NCI-H1105 (cell line): Measurements from ENCODE around the gene SORBS1.
A peak's percentile ranks its signal among the peaks of the same experiment; 100 is the strongest.
"Not testable (repeated sequence)": the region's sequence is repeated elsewhere in the genome, so short reads cannot be mapped to it uniquely, and the experiment has no call there.

Source experiments
- DNase-seq: peaks from one replicate; lab custom pipeline; 2025; lab: John Stamatoyannopoulos, UW

Gene SORBS1

DNA sequence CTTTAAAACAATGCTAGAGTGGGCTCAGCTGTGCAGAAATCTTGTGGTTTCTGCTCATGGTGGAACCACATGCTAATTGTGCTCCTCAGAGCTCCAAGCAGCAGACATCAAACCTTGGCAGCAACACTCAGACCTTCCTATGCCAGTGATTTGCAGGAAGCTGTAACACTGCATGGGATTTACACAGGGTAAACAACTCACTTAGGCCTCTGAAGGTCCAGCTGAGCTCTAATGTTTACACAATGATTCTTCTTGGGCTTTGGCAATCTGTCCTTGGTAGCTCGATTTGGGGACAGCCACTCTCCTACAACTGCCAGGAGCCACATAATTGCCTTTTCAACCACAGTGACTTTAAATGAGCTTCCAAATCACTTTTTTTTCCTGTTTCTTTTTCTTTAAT is 172.6 kb downstream of the SORBS1 start:
- DNase-seq, result no peak

DNA sequence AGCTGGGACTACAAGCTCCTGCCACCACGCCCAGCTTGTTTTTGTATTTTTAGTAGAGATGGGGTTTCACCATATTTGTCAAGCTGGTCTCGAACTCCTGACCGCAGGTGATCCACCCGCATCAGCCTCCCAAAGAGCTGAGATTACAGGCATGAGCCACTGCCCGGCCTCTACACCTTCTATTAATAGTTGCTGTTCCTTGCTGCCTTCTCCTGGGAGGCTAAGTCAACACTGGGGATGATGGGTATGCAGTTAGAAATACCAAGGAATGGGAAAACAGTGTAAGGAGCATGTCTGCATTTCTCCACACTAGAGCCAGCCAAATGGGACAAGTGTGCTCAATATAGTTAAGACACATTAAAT is 173.1 kb downstream of the SORBS1 start:
- DNase-seq, result no peak

DNA sequence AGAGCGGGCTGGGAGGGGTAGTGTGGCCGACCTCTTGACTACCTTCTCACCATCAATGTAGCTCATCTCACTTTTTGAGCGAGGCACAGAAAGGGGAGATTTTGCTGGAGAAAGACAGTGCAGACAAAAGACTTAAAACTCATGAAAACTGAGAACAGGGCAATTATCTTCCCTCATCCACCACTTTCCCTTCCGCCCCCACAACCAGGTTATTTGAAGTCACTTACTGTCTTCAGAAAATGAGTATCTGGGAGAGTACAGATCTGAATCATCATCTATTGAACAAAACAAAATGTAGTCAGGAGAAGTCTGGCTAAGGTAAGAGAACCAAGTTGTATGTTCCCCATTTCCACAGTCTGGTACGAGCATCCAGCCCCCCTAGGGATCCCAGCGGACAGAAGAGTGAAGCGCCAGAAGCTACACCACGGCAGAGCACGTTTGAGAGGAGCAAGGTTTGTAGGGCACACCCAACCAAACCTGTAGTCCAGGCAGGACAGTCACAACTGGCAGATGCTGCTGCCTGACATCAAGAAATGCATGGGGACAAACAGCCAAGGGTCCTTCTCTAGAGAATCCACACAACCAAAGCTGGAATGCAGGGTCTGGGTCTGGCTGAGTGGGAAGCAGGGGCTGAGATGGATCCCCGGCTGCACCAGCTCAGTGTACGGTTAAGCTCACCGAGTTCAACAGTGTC is 177.0 kb downstream of the SORBS1 start:
- DNase-seq, result no peak

DNA sequence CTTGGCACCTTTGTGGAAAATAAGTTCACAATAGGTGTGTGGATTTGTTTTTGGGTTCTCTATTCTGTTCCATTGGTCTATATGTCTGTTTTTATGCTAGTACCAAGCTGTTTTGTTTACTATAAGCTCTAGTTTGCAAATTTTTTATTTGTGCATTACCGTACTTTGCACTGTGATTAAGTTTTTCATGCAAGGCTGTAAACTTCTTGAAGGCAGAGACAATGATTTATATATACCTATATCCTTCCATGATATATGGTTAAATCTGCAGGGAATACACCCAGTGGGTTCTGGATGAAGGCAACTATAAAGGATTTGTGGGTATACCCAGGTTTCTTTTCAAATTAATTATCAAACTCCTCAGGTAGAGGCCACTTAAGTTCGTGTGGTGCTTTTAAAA is 178.6 kb downstream of the SORBS1 start:
- no peak for DNase-seq

DNA sequence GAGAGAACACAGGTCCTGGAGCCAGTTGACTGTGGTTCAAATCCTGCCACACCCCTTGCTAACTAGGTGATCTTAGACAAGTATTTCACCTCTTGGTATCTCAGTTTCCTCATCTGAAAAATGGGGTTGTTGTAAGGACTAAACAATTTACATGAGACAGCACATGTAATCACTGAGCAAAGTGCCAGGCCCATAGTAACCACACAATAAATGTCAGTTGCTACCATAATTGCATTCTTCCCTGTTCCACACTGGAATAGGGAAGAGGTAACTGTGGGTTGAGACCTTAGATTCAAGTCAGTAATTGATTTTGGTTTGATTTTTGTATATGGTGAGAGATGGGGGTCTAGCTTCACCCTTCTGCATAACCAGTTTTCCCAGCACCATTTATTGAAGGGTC is 179.0 kb downstream of the SORBS1 start:
- DNase-seq, result no peak

DNA sequence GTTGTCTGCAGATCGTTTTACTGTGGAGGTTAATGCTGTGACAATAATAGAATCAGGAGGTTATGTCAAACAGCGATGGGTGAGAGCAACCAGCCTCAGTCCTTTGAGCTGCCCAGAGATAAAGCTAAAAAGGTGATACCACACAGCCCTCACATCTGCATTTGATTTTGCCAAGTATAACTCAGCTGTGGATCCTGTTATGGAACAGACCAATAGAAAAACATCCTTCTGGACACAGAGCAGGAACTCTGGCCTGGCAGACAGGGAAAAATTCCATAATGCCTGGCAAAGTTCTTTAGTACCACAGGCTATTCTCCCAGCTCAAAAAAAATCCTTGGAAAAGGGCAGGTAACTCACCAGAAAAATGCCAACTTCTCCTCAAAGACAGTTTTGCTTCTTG is 183.2 kb downstream of the SORBS1 start:
- DNase-seq, result no peak

DNA sequence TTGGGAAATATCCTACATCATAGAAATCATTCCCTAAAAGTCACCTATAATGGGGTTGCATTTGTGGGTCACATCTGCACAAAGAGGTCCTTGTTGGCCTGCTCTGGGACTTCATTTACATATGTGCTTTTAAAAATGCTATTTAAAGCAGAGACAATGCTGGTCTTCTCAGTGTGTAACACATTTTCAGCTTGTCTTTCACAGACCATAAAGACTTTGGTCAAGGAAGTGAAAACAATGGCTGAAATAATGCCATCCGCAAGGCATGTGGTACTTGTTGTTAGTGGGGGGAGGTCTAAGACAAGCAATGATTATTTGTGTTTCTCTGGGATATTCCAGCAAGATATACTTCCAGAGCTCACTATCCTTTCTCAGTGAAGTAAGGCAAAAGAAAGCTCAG is 185.8 kb downstream of the SORBS1 start:
- DNase-seq, result no peak

DNA sequence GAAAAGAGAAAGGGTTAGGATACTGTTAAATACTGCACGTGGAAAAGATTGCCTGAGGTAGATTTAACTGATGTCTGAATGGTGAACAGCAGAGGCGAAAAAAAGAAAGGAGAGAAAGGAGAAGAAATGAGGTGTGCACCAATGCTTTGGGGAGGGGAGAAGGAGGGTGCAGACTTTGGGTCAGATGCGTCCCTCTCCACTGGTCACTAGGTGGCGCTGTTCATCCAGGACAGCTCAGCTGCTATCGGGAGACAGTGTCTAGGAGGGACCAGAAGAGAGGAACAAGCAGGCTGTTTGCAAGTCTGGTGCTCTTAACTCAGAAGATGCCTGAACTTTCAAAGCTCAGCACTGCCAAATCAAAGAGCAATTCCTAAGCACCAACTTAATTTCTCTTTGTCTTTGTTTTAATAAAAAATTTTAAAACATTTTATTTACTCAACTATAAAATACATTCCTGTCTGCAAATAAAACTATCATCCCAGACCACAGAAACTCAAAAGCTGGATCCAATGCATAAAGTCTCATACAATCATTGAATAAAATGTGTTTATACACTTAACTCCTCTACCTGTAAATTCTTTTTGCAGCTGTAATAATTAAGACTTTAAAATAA is 186.5 kb downstream of the SORBS1 start:
- peak; percentile 51 for DNase-seq

DNA sequence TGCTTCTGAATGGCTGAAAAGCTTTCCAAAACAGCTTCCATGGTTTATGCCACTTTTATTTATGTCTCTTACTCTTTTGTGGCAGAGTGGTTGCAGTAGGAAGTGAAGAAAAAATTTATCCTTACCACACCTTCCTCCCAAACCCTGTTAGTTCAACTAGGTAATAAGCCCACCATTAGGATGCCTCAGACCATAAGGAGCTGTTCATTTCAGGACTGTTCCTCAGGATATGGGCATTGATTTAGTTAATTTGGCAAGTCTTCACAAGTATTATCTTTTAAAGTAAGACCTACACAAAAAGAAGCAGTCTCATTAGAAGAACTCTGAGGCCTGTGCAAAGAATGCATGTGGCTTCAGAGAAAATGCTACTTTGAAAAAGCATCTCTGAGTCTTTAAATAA is 187.5 kb downstream of the SORBS1 start:
- DNase-seq, result no peak

DNA sequence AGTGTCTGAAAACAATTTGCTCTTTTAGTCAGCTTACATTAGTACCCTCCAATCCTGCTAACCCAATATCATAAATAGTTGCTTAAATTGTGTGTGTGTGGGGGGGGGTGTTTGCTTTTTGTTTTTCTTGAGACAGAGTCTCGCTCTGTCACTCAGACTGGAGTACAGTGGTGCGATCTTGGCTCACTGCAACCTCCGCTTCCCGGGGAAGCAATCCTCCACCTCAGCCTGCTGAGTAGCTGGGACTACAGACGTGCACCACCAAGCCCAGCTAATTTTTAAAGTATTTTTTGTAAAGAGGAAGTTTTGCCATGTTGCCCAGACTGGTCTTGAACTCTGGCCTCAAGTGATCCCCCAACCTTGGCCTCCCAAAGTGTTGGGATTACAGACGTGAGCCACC is 196.8 kb downstream of the SORBS1 start:
- no peak for DNase-seq

DNA sequence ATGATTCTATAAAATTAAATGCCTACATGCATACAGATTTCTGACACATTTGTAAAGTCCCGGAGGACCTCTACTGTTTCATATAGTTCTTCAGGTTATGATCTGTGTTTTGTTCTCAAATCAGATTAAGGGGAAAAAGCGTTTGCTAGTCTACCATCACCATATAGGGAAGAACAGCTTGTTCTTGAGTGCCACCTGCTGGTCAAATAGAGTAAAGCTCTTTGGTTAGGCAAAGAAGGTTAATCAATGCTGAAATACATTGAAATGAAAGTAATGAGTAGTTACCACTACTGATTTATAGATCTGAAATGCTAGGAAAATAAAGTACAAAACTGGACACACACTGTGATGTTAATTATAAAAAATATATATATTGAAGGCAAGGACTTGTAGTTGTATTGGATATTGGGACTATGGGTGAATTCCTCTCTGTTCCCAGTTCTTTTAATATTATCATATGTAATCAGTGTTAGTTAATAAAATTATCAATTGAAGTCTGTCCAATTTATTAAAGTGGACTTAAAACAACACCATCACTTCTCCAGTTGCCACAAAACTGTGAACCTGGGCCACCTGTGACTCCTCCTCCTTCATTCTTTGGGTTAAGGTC is 197.8 kb downstream of the SORBS1 start:
- peak; percentile 22 for DNase-seq

DNA sequence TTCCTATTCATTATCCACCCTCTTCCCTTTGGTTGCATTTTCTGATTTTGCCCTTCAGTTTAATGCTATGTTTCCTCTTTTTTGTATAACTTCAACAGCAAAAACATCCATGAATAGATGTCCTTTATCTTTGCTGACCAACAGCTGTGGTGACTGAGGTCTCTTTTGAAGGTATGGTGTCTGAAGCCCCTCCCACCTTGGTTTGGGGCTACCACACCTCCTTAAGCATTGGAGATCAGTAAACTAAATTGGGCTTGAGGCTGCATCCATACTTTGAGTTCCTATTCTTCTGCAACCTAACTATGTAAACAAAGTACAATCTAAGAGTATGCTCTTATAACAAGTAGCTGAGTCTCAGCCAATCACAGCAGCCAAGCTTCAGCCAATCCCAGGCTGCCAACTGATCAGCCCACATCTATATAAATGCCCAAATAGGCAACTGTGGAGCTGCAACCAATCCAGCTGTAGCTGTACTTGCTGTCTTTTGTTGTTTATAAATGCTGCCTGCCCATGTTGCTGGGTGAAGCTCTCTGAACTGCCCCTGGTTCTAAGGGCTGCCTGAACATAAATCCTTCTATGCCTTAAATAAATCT is 201.0 kb downstream of the SORBS1 start:
- DNase-seq, result no peak

DNA sequence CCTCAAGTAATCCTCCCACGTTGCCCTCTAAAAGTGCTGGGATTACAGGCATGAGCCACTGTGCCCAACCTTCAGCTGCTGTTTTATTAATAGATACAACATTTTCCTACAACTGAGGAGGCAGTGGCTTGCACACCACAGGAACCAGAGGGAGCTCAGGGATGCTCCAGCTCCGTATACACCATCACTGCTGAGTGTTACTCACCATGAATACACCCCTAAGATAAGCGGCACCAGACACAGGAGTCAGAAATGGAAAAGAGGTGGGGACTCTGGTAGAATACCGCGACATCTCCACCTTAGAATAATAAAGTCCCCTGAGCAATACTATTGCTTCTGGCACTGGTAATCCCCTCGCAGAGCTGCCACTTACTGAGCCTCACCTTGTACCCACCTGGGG is 201.7 kb downstream of the SORBS1 start:
- no peak for DNase-seq

DNA sequence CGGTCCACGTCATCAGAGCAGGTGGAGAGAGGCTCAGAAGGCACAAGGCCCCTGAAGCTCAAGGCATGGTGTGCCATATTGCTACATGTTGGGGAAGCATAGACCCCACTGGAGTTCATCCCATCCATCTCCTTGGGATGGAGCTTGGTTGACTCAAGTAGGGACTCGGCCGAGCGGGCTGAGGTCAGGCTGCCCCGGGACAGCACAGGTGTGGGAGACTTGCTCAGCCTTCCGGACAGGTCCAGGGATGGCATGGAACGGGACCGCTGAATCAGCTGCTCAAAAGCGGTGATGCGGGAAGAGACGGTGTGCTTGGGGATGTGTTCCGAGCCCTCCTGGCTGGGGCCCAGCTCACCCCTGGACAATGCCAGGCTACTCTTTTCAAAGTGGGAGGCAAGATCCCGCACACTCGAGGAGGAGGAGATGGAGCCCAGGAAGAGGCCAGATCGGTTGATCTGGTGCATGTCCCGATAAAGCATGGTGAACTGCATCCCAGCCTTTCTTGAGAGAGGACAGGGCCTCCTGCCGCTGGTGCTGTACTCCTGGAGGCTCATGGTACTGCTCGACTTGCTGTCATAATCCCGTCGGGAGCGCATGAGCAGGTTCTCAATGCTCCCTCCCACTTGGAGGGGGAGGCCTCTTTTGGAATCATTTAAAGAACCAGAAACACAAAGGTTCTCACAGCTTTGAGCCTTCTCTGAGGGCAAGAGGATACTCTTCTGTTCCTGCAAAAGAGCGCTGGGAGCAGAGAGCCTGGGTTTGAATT is 204.8 kb downstream of the SORBS1 start:
- no peak for DNase-seq

DNA sequence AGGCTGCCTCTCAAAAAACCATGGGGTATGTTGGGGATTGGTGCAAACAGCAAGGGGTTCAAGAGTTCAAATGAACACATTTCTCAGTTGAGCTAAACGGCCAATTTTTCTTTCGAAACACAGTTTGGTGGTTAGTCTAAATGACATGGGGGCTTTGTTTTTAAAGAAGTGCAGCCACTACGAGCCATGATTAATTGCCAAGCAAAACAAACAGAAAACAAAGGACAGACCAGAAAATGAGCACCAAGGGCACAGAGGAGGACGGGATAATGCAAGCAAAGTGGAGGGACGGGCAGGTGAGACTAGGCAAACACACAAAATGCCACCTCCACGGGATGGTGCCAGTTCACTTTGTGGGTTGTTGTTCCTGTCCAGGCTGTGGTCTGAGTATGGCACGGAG is 205.9 kb downstream of the SORBS1 start:
- DNase-seq, result no peak

DNA sequence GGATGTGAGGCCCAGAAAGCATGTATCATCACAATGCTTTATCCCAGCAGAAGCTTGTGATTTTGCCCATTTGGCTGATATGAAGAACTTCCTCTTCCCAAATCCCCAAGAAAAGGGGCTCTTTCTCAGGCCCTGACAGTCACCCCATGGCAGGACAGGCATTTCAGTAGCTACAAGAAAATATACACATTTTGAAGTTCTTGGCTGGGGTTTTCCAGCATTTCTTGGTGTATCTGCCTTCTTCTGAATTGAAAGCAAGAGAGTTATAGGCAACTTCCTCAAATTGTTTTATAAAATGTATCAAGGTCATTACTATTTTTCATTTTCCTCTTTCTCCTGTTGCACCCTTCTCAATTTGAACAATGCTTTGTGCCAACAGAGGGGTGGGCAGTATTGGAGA is 207.1 kb downstream of the SORBS1 start:
- no peak for DNase-seq

DNA sequence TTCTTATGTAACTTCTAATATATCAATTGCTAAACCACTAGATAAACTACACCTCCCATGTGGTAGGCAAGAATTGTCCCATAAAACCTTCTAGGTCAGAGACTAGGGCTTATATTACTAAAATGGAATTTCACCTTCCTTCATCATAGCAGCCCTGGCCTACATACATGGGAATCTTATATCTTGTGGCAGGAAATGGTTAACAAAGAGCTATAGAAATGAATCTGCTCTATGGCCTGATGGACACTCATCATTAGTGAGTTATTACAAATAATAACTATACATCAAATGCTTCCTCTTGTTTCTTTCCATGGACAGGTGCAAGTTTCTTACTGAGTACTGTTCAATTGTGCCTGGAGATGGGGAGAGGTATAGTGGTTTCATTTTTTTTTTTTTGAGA is 208.0 kb downstream of the SORBS1 start:
- no peak for DNase-seq

DNA sequence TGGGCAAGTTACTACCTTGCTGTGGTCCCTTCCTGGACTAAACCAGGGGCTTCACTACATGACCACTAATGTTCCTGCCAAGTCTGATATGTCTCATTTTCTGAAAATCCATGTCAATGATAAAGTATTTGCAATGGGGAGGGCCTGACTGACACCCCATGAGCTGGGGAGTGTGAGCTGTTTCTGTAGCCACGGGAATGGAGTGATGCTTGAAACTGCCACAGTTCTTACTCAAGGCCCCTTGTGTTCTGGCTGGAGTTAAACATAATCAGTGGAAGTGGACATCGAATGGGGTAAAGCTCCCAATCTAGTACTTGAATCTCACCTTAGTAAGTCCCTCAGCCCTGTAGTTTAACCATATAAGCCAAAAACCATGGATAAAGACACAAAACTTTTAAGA is 208.5 kb downstream of the SORBS1 start:
- DNase-seq, result no peak

DNA sequence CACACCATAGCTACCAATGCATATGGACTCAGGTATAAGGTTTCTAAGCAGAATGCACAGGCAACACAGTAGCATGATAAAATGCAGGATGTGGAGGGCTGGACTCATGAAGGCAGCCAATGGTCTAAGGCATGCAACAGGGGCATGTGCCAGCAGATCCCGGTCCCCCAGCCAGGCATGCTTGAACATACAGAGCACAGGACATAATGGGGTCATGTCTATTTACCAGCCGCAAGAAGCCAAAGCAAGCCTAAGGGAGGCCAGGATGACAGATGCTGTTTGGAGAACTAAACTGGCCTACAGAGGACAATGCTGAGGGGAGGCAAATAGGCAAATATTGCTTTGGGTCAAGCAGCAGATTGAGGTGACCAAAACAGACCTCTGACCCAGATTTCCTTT is 210.3 kb downstream of the SORBS1 start:
- no peak for DNase-seq

DNA sequence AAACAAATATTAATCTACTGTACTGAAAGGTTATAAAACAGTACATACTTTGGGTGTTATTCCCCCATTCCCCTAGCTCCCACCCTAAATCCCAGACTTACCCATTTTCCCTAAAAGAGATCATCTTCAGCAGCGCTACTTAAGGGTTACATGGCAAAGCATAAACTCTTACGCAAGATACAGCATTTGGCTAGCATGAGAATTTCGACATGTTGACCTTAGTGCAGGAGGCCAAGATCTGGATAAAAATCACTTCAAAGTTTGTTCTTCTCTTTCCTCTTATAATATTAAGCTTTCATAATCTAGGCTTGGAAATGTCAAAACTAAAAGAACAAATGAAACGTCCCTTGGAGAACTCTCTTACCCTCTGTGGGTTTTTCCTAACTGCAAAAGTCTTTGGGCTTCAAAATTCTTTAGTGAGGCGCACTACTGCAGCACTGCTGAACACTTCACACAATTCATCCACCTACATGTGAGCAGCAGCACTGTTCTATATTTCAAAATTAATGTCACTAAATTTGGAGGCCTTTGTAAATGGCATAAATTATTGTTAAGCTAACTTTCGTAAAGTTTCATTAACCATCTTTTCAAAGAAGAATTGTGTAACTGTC is 210.8 kb downstream of the SORBS1 start:
- DNase-seq, result no peak

DNA sequence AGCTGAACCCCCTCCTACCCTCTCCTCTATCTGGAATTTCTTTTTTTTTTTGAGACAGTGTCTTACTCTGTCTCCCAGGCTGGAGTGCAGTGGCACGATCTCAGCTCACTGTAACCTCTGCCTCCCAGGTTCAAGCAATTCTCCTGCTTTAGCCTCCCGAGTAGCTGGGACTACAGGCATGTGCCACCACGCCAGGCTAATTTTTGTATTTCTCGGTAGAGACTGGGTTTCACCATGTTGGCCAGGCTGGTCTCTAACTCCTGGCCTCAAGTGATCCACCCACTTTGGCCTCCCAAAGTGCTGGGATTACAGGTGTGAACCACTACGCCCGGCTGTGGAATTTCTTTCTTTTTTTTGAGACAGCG is 213.8 kb downstream of the SORBS1 start:
- DNase-seq, result not testable (repeated sequence)

DNA sequence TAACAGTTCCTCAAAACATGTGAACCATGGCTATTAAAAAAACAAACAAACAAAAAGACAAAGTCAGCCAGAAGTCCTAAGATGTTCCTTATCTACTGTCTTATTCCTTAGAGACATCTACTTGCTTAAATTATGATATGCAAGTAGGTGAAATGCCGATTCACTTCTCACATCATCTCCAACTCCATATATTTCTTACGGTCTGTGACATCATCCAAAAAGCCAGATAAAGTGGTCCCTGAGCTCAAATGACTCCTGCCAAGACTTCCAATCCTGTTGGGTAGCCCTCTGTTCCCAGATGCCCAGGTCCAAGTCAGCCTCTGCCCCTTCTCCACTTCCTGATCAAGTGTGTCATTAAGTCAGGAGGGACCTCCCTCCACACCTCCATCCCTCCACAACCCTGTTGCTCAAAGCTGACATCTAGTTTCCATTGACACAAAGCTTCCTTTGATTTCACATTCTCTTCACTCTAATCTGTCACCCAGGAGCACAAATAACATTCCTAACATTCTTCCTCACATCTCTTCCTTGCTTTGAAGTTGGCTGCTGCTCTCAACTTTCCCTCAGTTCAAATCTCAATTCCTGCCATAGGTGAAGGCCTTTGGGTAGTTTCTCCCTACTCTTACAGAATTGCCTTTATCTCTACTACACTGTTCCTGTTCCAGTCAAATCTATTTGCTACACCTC is 214.3 kb downstream of the SORBS1 start:
- DNase-seq, result no peak
